ENCODE data around the gene NPFFR1. TPM values are rescaled to one million over a fixed set of nuclear protein-coding genes. Genes with fewer than 3 reads are reported as not detected.

NPFFR1 gene, protein sequence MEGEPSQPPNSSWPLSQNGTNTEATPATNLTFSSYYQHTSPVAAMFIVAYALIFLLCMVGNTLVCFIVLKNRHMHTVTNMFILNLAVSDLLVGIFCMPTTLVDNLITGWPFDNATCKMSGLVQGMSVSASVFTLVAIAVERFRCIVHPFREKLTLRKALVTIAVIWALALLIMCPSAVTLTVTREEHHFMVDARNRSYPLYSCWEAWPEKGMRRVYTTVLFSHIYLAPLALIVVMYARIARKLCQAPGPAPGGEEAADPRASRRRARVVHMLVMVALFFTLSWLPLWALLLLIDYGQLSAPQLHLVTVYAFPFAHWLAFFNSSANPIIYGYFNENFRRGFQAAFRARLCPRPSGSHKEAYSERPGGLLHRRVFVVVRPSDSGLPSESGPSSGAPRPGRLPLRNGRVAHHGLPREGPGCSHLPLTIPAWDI
- not detected in 2 replicates for polyA plus RNA-seq (2013)

DNA sequence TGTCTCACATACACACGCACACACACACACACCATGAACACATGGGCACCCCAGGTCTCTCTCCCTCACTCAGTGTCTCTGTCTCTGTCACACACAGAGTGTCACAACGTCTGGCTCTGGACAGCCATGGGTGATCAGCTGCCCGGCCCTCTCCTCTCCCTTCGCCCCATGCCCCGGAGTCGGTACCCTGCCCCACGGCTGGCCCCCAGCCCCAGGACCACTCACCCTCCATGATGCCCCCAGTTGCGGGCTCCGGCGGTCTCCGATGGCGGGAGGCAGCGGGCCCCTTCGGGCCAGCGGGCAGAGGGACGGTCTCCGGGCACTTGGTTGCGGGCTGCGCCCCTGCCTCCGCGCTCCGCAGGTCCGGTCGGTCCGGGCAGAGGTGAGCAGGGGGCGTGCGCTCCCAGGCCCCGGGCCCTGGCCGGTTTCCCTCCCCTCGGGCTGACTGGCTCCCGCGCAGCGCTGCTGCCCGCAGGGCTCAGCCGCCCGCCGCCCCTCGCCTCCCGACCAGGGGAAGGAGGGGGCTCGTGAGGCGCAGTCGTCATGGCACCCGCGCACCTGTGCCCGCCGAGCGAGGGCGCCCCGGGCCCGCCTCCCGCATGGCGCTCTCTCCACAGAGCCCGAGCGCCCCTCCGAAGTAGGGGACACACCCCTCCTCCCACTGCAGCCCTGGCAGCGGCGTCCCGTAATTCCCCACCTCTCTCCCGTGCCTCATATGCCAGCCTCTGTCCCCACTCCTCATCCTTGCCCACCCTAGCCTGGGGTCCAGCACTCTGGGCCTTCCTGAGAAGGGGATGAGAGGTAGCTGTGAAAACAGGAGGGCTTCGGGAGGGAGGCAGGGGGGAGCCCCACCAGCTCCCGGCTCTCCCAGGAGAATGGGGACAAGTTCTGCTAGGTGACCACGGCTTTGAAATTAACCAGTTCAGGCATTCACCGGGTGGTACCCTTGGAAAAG lies at the start of gene NPFFR1:
Gene NPFFR1, minus strand, starts transcription at position 560 of the 955 bp plus-strand sequence. Its CDS starts 328 bp downstream, at position 232.
- Histone ChIP-seq H3K4ac (ENCODE audit: low read depth, low read length) (no peak within 1 kb of the TSS), H3K4me3 (ENCODE audit: low read depth, low read length) (no peak within 1 kb of the TSS), H2AK5ac (ENCODE audit: low read length) (no peak within 1 kb of the TSS), H3K23ac (ENCODE audit: low read length) (no peak within 1 kb of the TSS), H2BK5ac (ENCODE audit: low read depth, low read length, poor library complexity) (no peak within 1 kb of the TSS), H3K9me3 (ENCODE audit: insufficient read depth, low read depth, low read length) (peaks cover 3% of the 10 kb centered on the region), H3K27ac (ENCODE audit: low read depth, low read length) (no peak within 1 kb of the TSS), H2BK120ac (ENCODE audit: insufficient read depth, low read length, poor library complexity) (no peak within 1 kb of the TSS), H3K79me2 (ENCODE audit: control insufficient read depth, insufficient read depth, low read length, poor library complexity) (no peaks in the 10 kb centered on the region), H3K36me3 (ENCODE audit: control insufficient read depth in 1 of 2, insufficient read depth in 2 of 2, low read length in 2 of 2) (no peaks in the 10 kb centered on the region), H3K14ac (ENCODE audit: low read length) (no peak within 1 kb of the TSS), H3K4me2 (ENCODE audit: low read length) (peak within 1 kb of the TSS; percentile 22), H3K27me3 (ENCODE audit: insufficient read depth, low read length) (peaks cover 27% of the 10 kb centered on the region), H3K79me1 (ENCODE audit: low read length) (no peaks in the 10 kb centered on the region), H3K4me1 (ENCODE audit: control insufficient read depth in 1 of 2, insufficient read depth in 2 of 2, low read length in 2 of 2) (peaks cover 0 to 3% of the 10 kb centered on the region in 2 experiments), H3K9ac (ENCODE audit: low read length) (no peak within 1 kb of the TSS), H2BK12ac (ENCODE audit: low read length) (no peak within 1 kb of the TSS), H4K12ac (ENCODE audit: low read depth, low read length) (no peak within 1 kb of the TSS), H4K91ac (ENCODE audit: low read depth, low read length) (no peak within 1 kb of the TSS), H3K18ac (ENCODE audit: low read length) (no peak within 1 kb of the TSS), H4K8ac (ENCODE audit: low read depth, low read length) (no peak within 1 kb of the TSS), H2AFZ (ENCODE audit: insufficient read depth, low read length, poor library complexity) (no peak within 1 kb of the TSS)
- no peak for DNase-seq
- WGBS (ENCODE audit: extremely low coverage, insufficient coverage, insufficient read length) = no CpG with 5 or more reads among the region's 63 CpGs

DNA sequence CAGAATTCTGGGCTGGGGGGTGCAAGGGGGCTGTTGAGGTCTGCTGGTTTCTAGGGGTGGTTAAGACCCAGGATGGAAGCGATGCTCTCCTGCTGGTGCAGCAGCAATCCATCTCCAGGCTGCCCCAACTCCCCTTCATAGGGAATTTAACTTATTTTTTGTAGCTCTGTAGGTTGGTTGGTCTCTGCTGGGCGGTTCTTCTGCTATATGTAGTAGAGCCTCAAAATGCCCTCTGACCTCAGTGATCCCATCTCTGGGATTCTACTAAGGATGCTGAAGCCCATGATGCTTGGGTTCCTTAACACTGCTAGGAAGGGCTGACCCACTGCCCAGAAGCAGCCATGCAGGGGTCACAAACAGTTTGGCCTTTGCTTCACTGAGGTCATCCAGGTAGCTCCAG lies 49.5 kb upstream of the NPFFR1 start:
- H3K4me2 ChIP-seq (ENCODE audit: low read length) = no peak overlapping the region
- no peaks in the 10 kb centered on the region for H3K4me1 ChIP-seq (ENCODE audit: control insufficient read depth in 1 of 2, insufficient read depth in 2 of 2, low read length in 2 of 2)
- no CpG with 5 or more reads among the region's 2 CpGs for WGBS (ENCODE audit: extremely low coverage, insufficient coverage, insufficient read length)
- H3K9me3 ChIP-seq (ENCODE audit: insufficient read depth, low read depth, low read length) = peaks cover 7% of the 10 kb centered on the region
- no peaks in the 10 kb centered on the region for H3K36me3 ChIP-seq (ENCODE audit: control insufficient read depth in 1 of 2, insufficient read depth in 2 of 2, low read length in 2 of 2)
- H3K79me2 ChIP-seq (ENCODE audit: control insufficient read depth, insufficient read depth, low read length, poor library complexity) = no peaks in the 10 kb centered on the region
- no peak overlapping the region for H4K91ac ChIP-seq (ENCODE audit: low read depth, low read length)
- no peak overlapping the region for H3K14ac ChIP-seq (ENCODE audit: low read length)
- H3K4me3 ChIP-seq (ENCODE audit: low read depth, low read length) = no peak overlapping the region
- no peak overlapping the region for H2AFZ ChIP-seq (ENCODE audit: insufficient read depth, low read length, poor library complexity)
- H3K4ac ChIP-seq (ENCODE audit: low read depth, low read length) = no peak overlapping the region
- H3K18ac ChIP-seq (ENCODE audit: low read length) = no peak overlapping the region
- H3K79me1 ChIP-seq (ENCODE audit: low read length) = no peaks in the 10 kb centered on the region
- no peak overlapping the region for H2AK5ac ChIP-seq (ENCODE audit: low read length)
- no peak overlapping the region for H2BK12ac ChIP-seq (ENCODE audit: low read length)
- no peak overlapping the region for H2BK5ac ChIP-seq (ENCODE audit: low read depth, low read length, poor library complexity)
- H3K9ac ChIP-seq (ENCODE audit: low read length) = no peak overlapping the region
- no peak overlapping the region for H3K27ac ChIP-seq (ENCODE audit: low read depth, low read length)
- no peaks in the 10 kb centered on the region for H3K27me3 ChIP-seq (ENCODE audit: insufficient read depth, low read length)
- no peak overlapping the region for H3K23ac ChIP-seq (ENCODE audit: low read length)
- H4K8ac ChIP-seq (ENCODE audit: low read depth, low read length) = no peak overlapping the region
- no peak overlapping the region for H4K12ac ChIP-seq (ENCODE audit: low read depth, low read length)
- no peak overlapping the region for H2BK120ac ChIP-seq (ENCODE audit: insufficient read depth, low read length, poor library complexity)
- DNase-seq = no peak

DNA sequence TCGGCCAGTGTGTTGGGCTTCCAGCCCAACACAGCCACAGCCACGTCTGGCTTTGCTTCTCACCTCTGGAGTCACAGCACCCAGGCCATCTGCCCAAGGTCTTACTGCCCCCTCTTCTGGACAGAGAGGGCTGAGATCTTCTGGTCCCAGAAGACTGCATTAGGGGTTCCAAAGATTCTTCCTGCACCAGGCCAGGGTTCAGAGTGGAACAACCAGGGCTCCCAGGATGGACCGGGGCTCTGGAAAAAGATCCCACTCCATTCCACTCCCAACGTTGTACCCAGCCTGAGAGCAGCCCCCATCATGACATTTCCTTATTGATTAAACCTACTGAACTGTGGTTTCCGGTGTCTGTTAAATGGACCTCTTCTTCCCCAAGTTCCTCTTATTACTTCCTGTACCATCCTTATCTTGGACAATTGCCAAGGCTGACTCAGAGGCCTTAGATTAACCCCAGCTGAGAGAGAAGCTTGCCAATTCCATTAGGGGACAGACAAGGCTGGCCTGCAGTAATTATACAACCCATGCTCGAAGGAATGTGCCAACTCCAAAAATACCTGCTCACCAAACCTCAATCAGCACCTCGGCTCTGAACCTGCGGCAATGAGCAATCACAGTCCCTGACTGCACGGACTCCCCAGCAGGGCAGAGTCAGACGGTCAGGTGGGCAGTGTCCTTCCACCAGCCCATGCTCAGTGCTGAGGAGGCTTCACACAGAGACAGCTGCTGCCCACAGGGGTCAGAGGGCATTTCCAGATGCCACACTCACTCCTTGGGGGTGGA lies 47.9 kb upstream of the NPFFR1 start:
- Histone ChIP-seq H2AFZ (ENCODE audit: insufficient read depth, low read length, poor library complexity) (no peak overlapping the region), H4K91ac (ENCODE audit: low read depth, low read length) (no peak overlapping the region), H4K8ac (ENCODE audit: low read depth, low read length) (no peak overlapping the region), H3K4me3 (ENCODE audit: low read depth, low read length) (no peak overlapping the region), H2BK12ac (ENCODE audit: low read length) (no peak overlapping the region), H4K12ac (ENCODE audit: low read depth, low read length) (no peak overlapping the region), H3K9me3 (ENCODE audit: insufficient read depth, low read depth, low read length) (peaks cover 7% of the 10 kb centered on the region), H3K27me3 (ENCODE audit: insufficient read depth, low read length) (peaks cover 2% of the 10 kb centered on the region), H3K79me1 (ENCODE audit: low read length) (no peaks in the 10 kb centered on the region), H3K4me2 (ENCODE audit: low read length) (no peak overlapping the region), H3K4ac (ENCODE audit: low read depth, low read length) (no peak overlapping the region), H2AK5ac (ENCODE audit: low read length) (no peak overlapping the region), H2BK120ac (ENCODE audit: insufficient read depth, low read length, poor library complexity) (no peak overlapping the region), H3K18ac (ENCODE audit: low read length) (no peak overlapping the region), H3K14ac (ENCODE audit: low read length) (no peak overlapping the region), H3K4me1 (ENCODE audit: control insufficient read depth in 1 of 2, insufficient read depth in 2 of 2, low read length in 2 of 2) (no peaks in the 10 kb centered on the region), H3K23ac (ENCODE audit: low read length) (no peak overlapping the region), H3K27ac (ENCODE audit: low read depth, low read length) (no peak overlapping the region), H3K79me2 (ENCODE audit: control insufficient read depth, insufficient read depth, low read length, poor library complexity) (no peaks in the 10 kb centered on the region), H2BK5ac (ENCODE audit: low read depth, low read length, poor library complexity) (no peak overlapping the region), H3K9ac (ENCODE audit: low read length) (no peak overlapping the region), H3K36me3 (ENCODE audit: control insufficient read depth in 1 of 2, insufficient read depth in 2 of 2, low read length in 2 of 2) (no peaks in the 10 kb centered on the region)
- peak in 1 of 2 donors; percentile 47 for DNase-seq
- WGBS (ENCODE audit: extremely low coverage, insufficient coverage, insufficient read length) = no CpG with 5 or more reads among the region's 10 CpGs

DNA sequence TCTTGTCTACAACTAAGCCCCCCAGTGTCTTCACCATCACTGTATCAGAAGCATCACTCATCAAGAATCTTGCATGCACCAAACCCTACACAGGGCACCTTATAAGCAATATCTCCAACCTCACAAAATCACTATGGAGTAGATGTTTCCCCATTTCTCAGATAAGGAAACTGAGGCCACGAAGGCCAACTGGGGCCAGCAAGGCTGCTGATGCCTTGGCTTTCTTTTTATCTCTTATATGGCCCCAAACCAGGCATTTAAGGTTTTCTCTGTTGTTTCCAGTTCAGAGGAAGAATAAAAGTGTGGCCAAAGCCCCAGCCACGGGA lies 47.3 kb upstream of the NPFFR1 start:
- Histone ChIP-seq H3K4me3 (ENCODE audit: low read depth, low read length) (no peak overlapping the region), H2AFZ (ENCODE audit: insufficient read depth, low read length, poor library complexity) (no peak overlapping the region), H2BK120ac (ENCODE audit: insufficient read depth, low read length, poor library complexity) (no peak overlapping the region), H3K9ac (ENCODE audit: low read length) (no peak overlapping the region), H3K9me3 (ENCODE audit: insufficient read depth, low read depth, low read length) (peaks cover 7% of the 10 kb centered on the region), H3K23ac (ENCODE audit: low read length) (no peak overlapping the region), H3K36me3 (ENCODE audit: control insufficient read depth in 1 of 2, insufficient read depth in 2 of 2, low read length in 2 of 2) (no peaks in the 10 kb centered on the region), H2BK5ac (ENCODE audit: low read depth, low read length, poor library complexity) (no peak overlapping the region), H3K4ac (ENCODE audit: low read depth, low read length) (no peak overlapping the region), H3K4me2 (ENCODE audit: low read length) (no peak overlapping the region), H4K91ac (ENCODE audit: low read depth, low read length) (no peak overlapping the region), H2BK12ac (ENCODE audit: low read length) (no peak overlapping the region), H3K27me3 (ENCODE audit: insufficient read depth, low read length) (peaks cover 2% of the 10 kb centered on the region), H3K79me2 (ENCODE audit: control insufficient read depth, insufficient read depth, low read length, poor library complexity) (no peaks in the 10 kb centered on the region), H3K79me1 (ENCODE audit: low read length) (no peaks in the 10 kb centered on the region), H4K8ac (ENCODE audit: low read depth, low read length) (no peak overlapping the region), H3K4me1 (ENCODE audit: control insufficient read depth in 1 of 2, insufficient read depth in 2 of 2, low read length in 2 of 2) (no peaks in the 10 kb centered on the region), H2AK5ac (ENCODE audit: low read length) (no peak overlapping the region), H4K12ac (ENCODE audit: low read depth, low read length) (no peak overlapping the region), H3K18ac (ENCODE audit: low read length) (no peak overlapping the region), H3K27ac (ENCODE audit: low read depth, low read length) (no peak overlapping the region), H3K14ac (ENCODE audit: low read length) (no peak overlapping the region)
- no CpG with 5 or more reads among the region's 2 CpGs for WGBS (ENCODE audit: extremely low coverage, insufficient coverage, insufficient read length)
- no peak for DNase-seq
